ENCODE results near the gene IL10RB.

IL10RB gene

GRCh38 chr21:33289199-33289819 lies 23.1 kb downstream of the IL10RB start:
- TF ChIP-seq, protein P1, sequence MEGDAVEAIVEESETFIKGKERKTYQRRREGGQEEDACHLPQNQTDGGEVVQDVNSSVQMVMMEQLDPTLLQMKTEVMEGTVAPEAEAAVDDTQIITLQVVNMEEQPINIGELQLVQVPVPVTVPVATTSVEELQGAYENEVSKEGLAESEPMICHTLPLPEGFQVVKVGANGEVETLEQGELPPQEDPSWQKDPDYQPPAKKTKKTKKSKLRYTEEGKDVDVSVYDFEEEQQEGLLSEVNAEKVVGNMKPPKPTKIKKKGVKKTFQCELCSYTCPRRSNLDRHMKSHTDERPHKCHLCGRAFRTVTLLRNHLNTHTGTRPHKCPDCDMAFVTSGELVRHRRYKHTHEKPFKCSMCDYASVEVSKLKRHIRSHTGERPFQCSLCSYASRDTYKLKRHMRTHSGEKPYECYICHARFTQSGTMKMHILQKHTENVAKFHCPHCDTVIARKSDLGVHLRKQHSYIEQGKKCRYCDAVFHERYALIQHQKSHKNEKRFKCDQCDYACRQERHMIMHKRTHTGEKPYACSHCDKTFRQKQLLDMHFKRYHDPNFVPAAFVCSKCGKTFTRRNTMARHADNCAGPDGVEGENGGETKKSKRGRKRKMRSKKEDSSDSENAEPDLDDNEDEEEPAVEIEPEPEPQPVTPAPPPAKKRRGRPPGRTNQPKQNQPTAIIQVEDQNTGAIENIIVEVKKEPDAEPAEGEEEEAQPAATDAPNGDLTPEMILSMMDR (IDR thresholded peaks at IDR 0.05; ENCODE audit: low read depth, low read length, missing control alignments), result no peak
- no peak for DNase-seq (ENCODE audit: extremely low read depth, low read depth)
- no peak overlapping the region for H3K4me3 ChIP-seq (replicated peaks; ENCODE audit: low read depth, low read length)

DNA sequence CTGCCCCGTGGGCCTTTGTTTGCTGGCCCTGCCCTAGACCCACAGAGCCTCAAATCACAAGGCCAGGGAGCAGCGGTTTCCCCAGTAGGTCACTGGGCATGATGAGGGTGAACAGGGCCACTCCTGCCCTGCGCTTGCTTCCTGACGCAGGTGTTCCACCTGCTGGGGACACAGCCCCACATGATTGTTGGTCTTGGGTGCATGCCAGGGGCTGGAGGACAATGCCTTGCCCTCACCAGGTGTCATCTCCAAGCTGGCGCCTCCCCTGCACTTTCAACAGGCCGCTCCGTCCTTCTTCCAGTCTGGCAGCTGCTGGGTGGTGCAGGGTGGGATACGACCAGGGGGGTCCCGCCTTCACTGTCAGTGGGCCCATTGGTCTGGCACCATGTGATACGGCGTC lies 24.3 kb downstream of the IL10RB start:
- no peak overlapping the region for H3K4me3 ChIP-seq (replicated peaks; ENCODE audit: low read depth, low read length)
- DNase-seq (ENCODE audit: extremely low read depth, low read depth), result no peak
- TF ChIP-seq, protein P1 (IDR thresholded peaks at IDR 0.05; ENCODE audit: low read depth, low read length, missing control alignments), result no peak

DNA sequence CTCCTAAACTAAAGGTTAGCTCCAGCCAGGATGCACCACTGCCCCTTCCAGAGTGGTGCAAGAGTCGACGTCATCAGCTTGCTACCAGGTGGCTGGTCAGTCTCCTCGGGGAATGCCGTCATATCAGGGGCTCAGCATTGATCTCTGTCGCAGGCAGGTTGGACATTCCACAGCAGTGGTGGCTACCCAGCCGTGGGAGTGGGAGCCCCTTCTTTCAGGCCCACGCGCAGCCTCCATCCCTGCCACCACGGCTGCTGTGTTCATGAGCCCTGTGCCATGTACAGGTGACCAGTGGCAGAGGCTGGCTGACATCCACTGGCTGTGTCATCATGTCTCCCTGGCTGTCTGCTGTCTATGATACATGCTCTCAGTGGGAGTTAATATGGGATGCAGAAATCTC lies 25.5 kb downstream of the IL10RB start:
- TF ChIP-seq, protein P1 (IDR thresholded peaks at IDR 0.05; ENCODE audit: low read depth, low read length, missing control alignments), result no peak

DNA sequence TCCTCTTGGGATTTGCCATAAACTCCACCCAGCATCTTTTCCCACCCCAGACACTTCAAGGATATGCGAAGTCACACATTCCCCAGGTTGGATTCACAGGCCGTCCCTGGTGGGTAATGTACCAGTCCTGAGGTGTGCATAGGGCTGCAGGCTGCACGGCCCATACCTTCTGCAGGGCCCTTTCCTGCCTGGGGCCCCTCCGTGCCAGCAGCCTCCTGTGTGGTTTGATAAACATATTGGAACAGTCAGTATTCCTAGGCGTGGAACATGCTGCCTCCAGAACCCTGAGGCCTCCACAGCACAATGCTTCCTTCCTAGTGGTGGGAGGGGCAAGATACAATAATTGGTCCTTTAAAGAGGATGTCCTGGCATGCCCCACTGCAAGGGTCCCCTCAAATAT lies 26.6 kb downstream of the IL10RB start:
- H3K4me3 ChIP-seq (replicated peaks; ENCODE audit: low read depth, low read length), result no peak overlapping the region
- TF ChIP-seq, protein P1 (IDR thresholded peaks at IDR 0.05; ENCODE audit: low read depth, low read length, missing control alignments), result no peak
- no peak for DNase-seq (ENCODE audit: extremely low read depth, low read depth)

More for the DNA sequence above, 25.5 kb downstream of the IL10RB start:
- DNase-seq (ENCODE audit: extremely low read depth, low read depth), result no peak
- no peak overlapping the region for H3K4me3 ChIP-seq (replicated peaks; ENCODE audit: low read depth, low read length)

- no peak for DNase-seq (ENCODE audit: extremely low read depth, low read depth)
- no peak overlapping the region for H3K4me3 ChIP-seq (replicated peaks; ENCODE audit: low read depth, low read length)
- TF ChIP-seq, protein P1 (IDR thresholded peaks at IDR 0.05; ENCODE audit: low read depth, low read length, missing control alignments), result no peak
Measured at GRCh38 chr21:33293136-33293535, 27.0 kb downstream of the IL10RB start.

- no peak for DNase-seq (ENCODE audit: extremely low read depth, low read depth)
- TF ChIP-seq, protein P1 (IDR thresholded peaks at IDR 0.05; ENCODE audit: low read depth, low read length, missing control alignments), result no peak
- H3K4me3 ChIP-seq (replicated peaks; ENCODE audit: low read depth, low read length), result no peak overlapping the region
Measured at GRCh38 chr21:33293811-33294216, 27.6 kb downstream of the IL10RB start.

DNA sequence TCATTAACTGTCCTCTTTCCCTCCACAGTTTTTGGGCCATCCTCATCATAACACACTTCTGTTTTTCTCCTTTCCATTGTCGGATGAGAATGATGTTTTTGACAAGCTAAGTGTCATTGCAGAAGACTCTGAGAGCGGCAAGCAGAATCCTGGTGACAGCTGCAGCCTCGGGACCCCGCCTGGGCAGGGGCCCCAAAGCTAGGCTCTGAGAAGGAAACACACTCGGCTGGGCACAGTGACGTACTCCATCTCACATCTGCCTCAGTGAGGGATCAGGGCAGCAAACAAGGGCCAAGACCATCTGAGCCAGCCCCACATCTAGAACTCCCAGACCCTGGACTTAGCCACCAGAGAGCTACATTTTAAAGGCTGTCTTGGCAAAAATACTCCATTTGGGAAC lies 30.0 kb downstream of the IL10RB start:
- DNase-seq (ENCODE audit: extremely low read depth, low read depth), result no peak

More for the DNA sequence above, 30.0 kb downstream of the IL10RB start:
- TF ChIP-seq, protein P1 (IDR thresholded peaks at IDR 0.05; ENCODE audit: low read depth, low read length, missing control alignments), result no peak
- no peak overlapping the region for H3K4me3 ChIP-seq (replicated peaks; ENCODE audit: low read depth, low read length)
